Measurements from ENCODE around the gene SGPL1. TPM values are rescaled to one million over a fixed set of nuclear protein-coding genes. Genes with fewer than 3 reads are reported as not detected.

The SGPL1 gene
- total and polyA plus RNA-seq, 2 of the 8 experiments (the other 6 are each of a cell fraction or from before 2014, with no cell fraction given) = 20.5 to 51.6 TPM

GRCh38 chr10:70832852-70833528 is 17.2 kb downstream of the SGPL1 start:
- Histone ChIP-seq H2AK5ac (ENCODE audit: low read depth, low read length) (no peak overlapping the region), H3K23ac (ENCODE audit: insufficient read length) (no peak overlapping the region), H2AFZ (ENCODE audit: low read length) (no peak overlapping the region), H3K27me3 (replicated peaks in 1 of 4; ENCODE audit: control insufficient read depth in 3 of 4, extremely low read depth in 1 of 4, insufficient read depth in 3 of 4, low read length in 3 of 4) (no peaks in the 10 kb centered on the region), H3K14ac (ENCODE audit: insufficient read length) (no peak overlapping the region), H3K36me3 (ENCODE audit: control insufficient read depth in 2 of 4, insufficient read depth in 4 of 4, low read length in 3 of 4) (peaks cover 0 to 8% (median 1%) of the 10 kb centered on the region in 4 experiments; a peak in 1 of 8 replicates), H3K9ac (replicated peaks in 1 of 4; ENCODE audit: extremely low read depth in 1 of 4, low read depth in 3 of 4, low read length in 3 of 4) (peak overlapping the region in 1 of 4 experiments; percentile 13; a peak in 1 of 7 replicates), H3K4me3 (ENCODE audit: extremely low read depth in 1 of 4, insufficient read depth in 2 of 4, low read depth in 3 of 4, low read length in 4 of 4) (no peak overlapping the region), H3K4me1 (replicated peaks in 1 of 4; ENCODE audit: control insufficient read depth in 3 of 4, insufficient read depth in 4 of 4, low read length in 3 of 4) (no peaks in the 10 kb centered on the region), H4K91ac (replicated peaks; ENCODE audit: insufficient read length, low read length) (no peak overlapping the region), H3K79me1 (ENCODE audit: low read depth, low read length) (peaks cover 13% of the 10 kb centered on the region), H2BK15ac (ENCODE audit: low read length) (no peak overlapping the region), H4K5ac (ENCODE audit: insufficient read length, low read depth, low read length) (no peak overlapping the region), H3K56ac (replicated peaks; ENCODE audit: insufficient read length, low read depth, low read length) (no peak overlapping the region), H3K4me2 (ENCODE audit: insufficient read depth in 1 of 2, low read depth in 2 of 2, low read length in 2 of 2) (no peak overlapping the region), H2BK20ac (ENCODE audit: low read length) (no peak overlapping the region), H2BK120ac (replicated peaks; ENCODE audit: low read depth, low read length) (no peak overlapping the region), H3K9me3 (ENCODE audit: insufficient read depth in 2 of 2, low read depth in 1 of 2, low read length in 1 of 2) (no peaks in the 10 kb centered on the region), H3K79me2 (ENCODE audit: control insufficient read depth in 1 of 2, insufficient read depth in 2 of 2, low read length in 2 of 2) (peaks cover 0 to 73% of the 10 kb centered on the region in 2 experiments; a peak in 3 of 4 replicates), H2BK5ac (ENCODE audit: low read depth, low read length) (no peak overlapping the region), H4K20me1 (replicated peaks in 1 of 2; ENCODE audit: control insufficient read depth in 1 of 2, insufficient read depth in 2 of 2, low read length in 2 of 2) (peaks cover 3 to 14% of the 10 kb centered on the region in 2 experiments), H3K18ac (ENCODE audit: extremely low read depth, low read length) (no peak overlapping the region), H3K23me2 (ENCODE audit: low read depth, low read length) (no peaks in the 10 kb centered on the region), H4K8ac (ENCODE audit: extremely low read depth, insufficient read depth, low read length) (no peak overlapping the region), H3K27ac (ENCODE audit: low read depth, low read length) (no peak overlapping the region), H3K4ac (replicated peaks; ENCODE audit: insufficient read length, low read depth, low read length) (no peak overlapping the region), H2BK12ac (ENCODE audit: low read depth, low read length) (no peak overlapping the region)
- FAIRE-seq (no peak), DNase-seq (ENCODE audit: low read depth in 1 of 2, low spot score in 2 of 2) (no peak)
- ChIA-PET POLR2A (ENCODE audit: partially characterized antibody) (interaction anchor here (1.4 kb wide), 1 partner anchor 11 kb away, joined by 7 read pairs; no protein-coding TSS in a partner anchor), CTCF (ENCODE audit: partially characterized antibody) (interaction anchor here (1.0 to 1.5 kb wide), 4 partner anchors 14 to 284 kb away, joined by 3 to 4 read pairs (median 3); no protein-coding TSS in a partner anchor)
- WGBS, 2 experiments (ENCODE audit: extremely low coverage in 1 of 2, insufficient coverage in 1 of 2, insufficient read length in 1 of 2, insufficient replicate concordance in 2 of 2, low coverage in 1 of 2, low lambda C conversion rate in 2 of 2, missing lambda C conversion rate in 1 of 2) = 83% methylated on average over 3 of the region's 3 CpGs; no CpG with 5 or more reads in 1 of the 2 experiments
- no peak for TF ChIP-seq SP1 (IDR thresholded peaks at IDR 0.05; ENCODE audit: low read depth, low read length)
- TF ChIP-seq RBBP5 (IDR thresholded peaks at IDR 0.05; ENCODE audit: borderline replicate concordance, low read depth, low read length) = no peak
- no peak for TF ChIP-seq POLR2AphosphoS5 (IDR thresholded peaks at IDR 0.05; ENCODE audit: low read depth, low read length)
- TF ChIP-seq EP300 (IDR thresholded peaks at IDR 0.05; ENCODE audit: borderline replicate concordance in 1 of 2, low read depth in 2 of 2, low read length in 2 of 2) = no peak
- no peak for TF ChIP-seq NANOG (IDR thresholded peaks at IDR 0.05; ENCODE audit: insufficient read depth, low read depth, low read length, poor library complexity, severe bottlenecking)
- TF ChIP-seq E2F6 (IDR thresholded peaks at IDR 0.05) = no peak
- no peak for TF ChIP-seq SUZ12 (IDR thresholded peaks at IDR 0.05; ENCODE audit: low read length)
- no peak for TF ChIP-seq BACH1 (IDR thresholded peaks at IDR 0.05; ENCODE audit: low read length)
- TF ChIP-seq CTBP2 (IDR thresholded peaks at IDR 0.05; ENCODE audit: borderline replicate concordance, insufficient read depth, insufficient read length, low read length) = no peak
- no peak for TF ChIP-seq RFX5 (IDR thresholded peaks at IDR 0.05; ENCODE audit: borderline replicate concordance, low read depth, low read length)
- no peak for TF ChIP-seq GTF2F1 (IDR thresholded peaks at IDR 0.05; ENCODE audit: borderline replicate concordance, low read depth, low read length)
